ENCODE measurements around the gene TBCK.

- no peak for TF ChIP-seq CTCF (conservative IDR thresholded peaks at IDR 0.05; ENCODE audit: low read length)
- no peak for TF ChIP-seq EZH2phosphoT487 (IDR thresholded peaks at IDR 0.05; ENCODE audit: borderline replicate concordance)
Observed at GRCh38 chr4:106096454-106096853, 219.6 kb downstream of the TBCK start.

Data from Loucy (cell line).